BE2C (cell line): Measurements from ENCODE around the gene JAZF1.

Experiments used
- DNase-seq: peaks from one replicate; pipeline ENCODE4 v3.0.0-alpha.2; 2020
- H3K27me3 ChIP-seq: fragments of 250-450 bp; sonication (Bioruptor Pico); 2 replicates; pipeline ENCODE4 v1.5.1; 2020; ENCODE audit warnings: mild to moderate bottlenecking
- H3K36me3 ChIP-seq: fragments of 250-450 bp; sonication (Bioruptor Pico); 2 replicates; pipeline ENCODE4 v1.5.1; 2020; ENCODE audit warnings: mild to moderate bottlenecking
- H3K4me1 ChIP-seq: fragments of 250-450 bp; sonication (Bioruptor Pico); 2 replicates; pipeline ENCODE4 v1.5.1; 2020
- H3K4me3 ChIP-seq: 2 replicates; pipeline ENCODE4 v1.5.1; 2011; ENCODE audit warnings: low read depth, low read length
- H3K9me3 ChIP-seq: fragments of 250-450 bp; sonication (Bioruptor Pico); 2 replicates; pipeline ENCODE4 v1.5.1; 2020
- CTCF ChIP-seq: IDR thresholded peaks from 2 replicates; pipeline ENCODE4 v1.5.1; 2012; ENCODE audit warnings: mild to moderate bottlenecking, low read depth, low read length

The JAZF1 gene

GRCh38 chr7:28102797-28103196, 77.8 kb downstream of the JAZF1 start:
- no peak for DNase-seq
- no peak for TF ChIP-seq CTCF
- peaks cover 44% of the 10 kb centered on the region for H3K4me1 ChIP-seq
- H3K27me3 ChIP-seq = no peaks in the 10 kb centered on the region
- H3K9me3 ChIP-seq = no peaks in the 10 kb centered on the region
- H3K36me3 ChIP-seq = peaks cover 11% of the 10 kb centered on the region
- H3K4me3 ChIP-seq = no peak overlapping the region

DNA sequence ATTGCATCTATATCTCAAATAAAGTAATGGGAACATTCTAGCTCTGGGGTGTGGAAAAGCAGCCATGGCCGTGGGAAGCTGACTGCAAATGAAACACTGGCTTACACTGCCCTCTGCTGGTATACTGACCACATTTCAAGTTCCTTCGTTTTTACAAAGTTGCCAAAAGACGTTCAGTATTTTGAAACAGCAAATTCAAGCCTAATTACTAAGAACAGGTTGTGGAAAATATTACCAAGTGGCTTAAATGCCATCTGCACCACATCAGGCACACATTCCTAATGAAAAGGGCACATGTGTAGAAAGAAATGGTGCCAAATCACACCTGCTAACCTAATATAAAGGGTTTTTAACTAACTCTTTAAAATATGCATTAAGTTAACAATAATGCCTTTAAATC, 83.9 kb downstream of the JAZF1 start:
- no peaks in the 10 kb centered on the region for H3K9me3 ChIP-seq
- peak; percentile 64 for DNase-seq
- peaks cover 16% of the 10 kb centered on the region for H3K4me1 ChIP-seq
- peak; percentile 87 for TF ChIP-seq CTCF
- no peak overlapping the region for H3K4me3 ChIP-seq
- H3K27me3 ChIP-seq = no peaks in the 10 kb centered on the region
- peaks cover 13% of the 10 kb centered on the region for H3K36me3 ChIP-seq

DNA sequence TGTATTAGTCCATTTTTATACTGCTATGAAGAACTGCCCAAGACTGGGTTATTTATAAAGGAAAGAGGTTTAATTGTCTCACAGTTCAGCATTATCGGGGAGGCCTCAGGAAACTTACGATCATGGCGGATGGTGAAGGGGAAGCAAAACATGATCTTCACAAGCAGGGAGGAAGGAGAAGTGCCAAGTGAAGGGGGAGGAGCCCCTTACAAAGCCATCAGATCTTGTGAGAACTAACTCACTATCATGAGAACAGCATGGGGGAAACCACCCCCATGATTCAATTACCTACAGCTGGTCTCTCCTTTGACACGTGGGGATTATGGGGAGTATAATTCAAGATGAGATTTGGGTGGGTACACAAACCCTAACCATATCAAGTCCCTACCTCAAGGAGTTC, 85.4 kb downstream of the JAZF1 start:
- Histone ChIP-seq H3K4me3 (no peak overlapping the region), H3K9me3 (no peaks in the 10 kb centered on the region), H3K36me3 (peaks cover 8% of the 10 kb centered on the region), H3K27me3 (no peaks in the 10 kb centered on the region), H3K4me1 (peaks cover 16% of the 10 kb centered on the region)
- TF ChIP-seq CTCF = no peak
- no peak for DNase-seq

DNA sequence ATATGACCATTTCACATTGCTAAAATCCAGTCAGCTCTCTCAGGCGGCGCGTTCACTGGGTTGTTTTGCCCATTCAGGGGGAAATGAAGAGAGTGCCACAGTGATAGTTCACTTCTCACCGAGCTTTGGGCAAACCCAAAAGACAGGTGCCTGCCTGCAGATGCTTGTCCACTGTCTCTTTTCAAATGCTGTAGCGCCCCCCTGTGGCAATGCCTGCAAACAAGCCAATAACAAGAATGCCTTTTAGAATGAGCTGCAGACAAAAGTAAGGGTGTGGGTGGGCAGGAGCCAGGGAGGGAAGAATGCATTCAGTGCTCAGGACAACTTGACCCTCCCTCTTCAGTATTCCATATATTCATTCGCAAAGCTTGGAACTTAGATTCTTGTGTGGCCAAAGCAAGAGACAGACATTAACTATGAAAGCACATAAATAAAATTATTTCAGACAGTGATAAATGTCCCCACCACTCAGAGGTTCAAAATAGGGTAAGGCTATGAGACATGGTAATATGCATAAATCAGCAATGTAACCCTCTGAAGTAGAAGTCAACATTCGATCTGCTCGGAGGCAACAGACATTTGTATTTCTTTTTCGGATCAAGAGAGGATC, 86.9 kb downstream of the JAZF1 start:
- peak; percentile 89 for DNase-seq
- H3K9me3 ChIP-seq = no peaks in the 10 kb centered on the region
- TF ChIP-seq CTCF = peak; percentile 82
- peaks cover 16% of the 10 kb centered on the region for H3K4me1 ChIP-seq
- no peak overlapping the region for H3K4me3 ChIP-seq
- no peaks in the 10 kb centered on the region for H3K27me3 ChIP-seq
- H3K36me3 ChIP-seq = peaks cover 8% of the 10 kb centered on the region

DNA sequence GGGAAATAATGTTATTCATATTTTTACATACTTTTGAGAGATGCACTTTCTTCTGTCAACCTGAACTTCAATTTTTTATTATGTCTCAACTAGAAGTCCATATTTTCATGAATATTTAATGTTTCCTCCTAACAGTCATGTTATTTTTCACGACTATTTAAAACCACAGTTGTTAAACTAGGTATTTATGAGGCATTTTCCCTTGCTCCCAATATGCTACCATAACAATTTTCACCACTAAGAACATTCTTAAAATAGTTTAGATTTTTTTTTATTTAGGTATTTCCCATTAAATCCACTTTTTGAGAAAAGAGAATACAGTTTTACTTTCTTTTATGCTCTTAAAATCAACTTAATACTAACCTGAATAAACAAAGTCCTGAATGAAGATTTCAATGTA, 89.4 kb downstream of the JAZF1 start:
- H3K4me1 ChIP-seq = peaks cover 13% of the 10 kb centered on the region
- H3K9me3 ChIP-seq = no peaks in the 10 kb centered on the region
- no peak overlapping the region for H3K4me3 ChIP-seq
- no peaks in the 10 kb centered on the region for H3K27me3 ChIP-seq
- no peak for TF ChIP-seq CTCF
- peaks cover 8% of the 10 kb centered on the region for H3K36me3 ChIP-seq
- DNase-seq = no peak

GRCh38 chr7:28088901-28089714, 91.5 kb downstream of the JAZF1 start:
- no peaks in the 10 kb centered on the region for H3K36me3 ChIP-seq
- no peaks in the 10 kb centered on the region for H3K9me3 ChIP-seq
- H3K4me1 ChIP-seq = peaks cover 11% of the 10 kb centered on the region
- DNase-seq = no peak
- no peaks in the 10 kb centered on the region for H3K27me3 ChIP-seq
- TF ChIP-seq CTCF = no peak
- H3K4me3 ChIP-seq = no peak overlapping the region
